BE2C (cell line): ENCODE data around the gene PKM.

Experiments used
- DNase-seq: peaks from one replicate; pipeline ENCODE4 v3.0.0-alpha.2; 2020
- H3K27me3 ChIP-seq: fragments of 250-450 bp; sonication (Bioruptor Pico); 2 replicates; pipeline ENCODE4 v1.5.1; 2020; ENCODE audit warnings: mild to moderate bottlenecking
- H3K36me3 ChIP-seq: fragments of 250-450 bp; sonication (Bioruptor Pico); 2 replicates; pipeline ENCODE4 v1.5.1; 2020; ENCODE audit warnings: mild to moderate bottlenecking
- H3K4me1 ChIP-seq: fragments of 250-450 bp; sonication (Bioruptor Pico); 2 replicates; pipeline ENCODE4 v1.5.1; 2020
- H3K4me3 ChIP-seq: 2 replicates; pipeline ENCODE4 v1.5.1; 2011; ENCODE audit warnings: low read depth, low read length
- H3K9me3 ChIP-seq: fragments of 250-450 bp; sonication (Bioruptor Pico); 2 replicates; pipeline ENCODE4 v1.5.1; 2020
- TF ChIP-seq, protein P1 (sequence below): IDR thresholded peaks from 2 replicates; pipeline ENCODE4 v1.5.1; 2012; ENCODE audit warnings: mild to moderate bottlenecking, low read depth, low read length

PKM gene

DNA sequence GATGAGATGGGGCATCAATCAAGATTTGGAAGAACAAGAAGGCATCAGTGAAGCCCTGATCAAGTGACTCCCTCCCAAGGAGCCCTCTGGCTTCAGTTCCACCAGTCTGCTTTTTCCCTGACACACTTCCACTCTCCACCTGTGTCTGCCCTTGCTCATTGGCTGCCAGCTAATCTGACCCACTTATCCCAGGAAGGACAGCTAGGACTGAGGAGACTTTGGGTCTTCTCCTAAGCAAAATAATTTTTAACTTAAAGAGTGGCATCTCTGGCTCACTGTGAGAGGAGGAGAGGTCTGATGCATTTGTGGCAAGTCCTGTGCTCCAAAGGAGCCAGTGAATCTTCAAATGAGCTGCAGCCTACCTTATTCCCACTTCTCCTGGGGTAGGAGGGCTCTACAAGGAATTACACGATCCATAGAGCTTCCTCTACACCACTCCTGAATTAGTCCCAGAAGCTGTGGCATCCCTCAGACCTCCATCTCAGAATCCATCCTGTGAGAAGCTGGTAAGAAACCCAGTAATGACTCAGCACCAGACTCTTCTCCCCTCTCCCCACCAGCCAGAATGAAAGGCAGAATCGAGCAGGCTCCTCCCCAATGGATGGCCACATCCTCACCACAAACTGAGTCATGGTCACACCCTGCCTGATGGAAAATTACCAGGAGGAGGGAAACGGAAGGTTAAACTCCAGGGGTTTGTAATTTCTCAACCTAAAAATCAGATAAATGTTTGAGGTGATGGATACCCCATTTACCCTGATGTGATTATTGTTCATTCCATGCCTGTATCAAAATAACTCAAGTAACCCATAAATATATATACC lies 6.3 kb upstream of the PKM start:
- Histone ChIP-seq H3K4me1 (peaks cover 14% of the 10 kb centered on the region), H3K27me3 (no peaks in the 10 kb centered on the region), H3K9me3 (no peaks in the 10 kb centered on the region), H3K4me3 (no peak overlapping the region), H3K36me3 (peaks cover 16% of the 10 kb centered on the region)
- DNase-seq, result peak; percentile 60
- TF ChIP-seq, protein P1, sequence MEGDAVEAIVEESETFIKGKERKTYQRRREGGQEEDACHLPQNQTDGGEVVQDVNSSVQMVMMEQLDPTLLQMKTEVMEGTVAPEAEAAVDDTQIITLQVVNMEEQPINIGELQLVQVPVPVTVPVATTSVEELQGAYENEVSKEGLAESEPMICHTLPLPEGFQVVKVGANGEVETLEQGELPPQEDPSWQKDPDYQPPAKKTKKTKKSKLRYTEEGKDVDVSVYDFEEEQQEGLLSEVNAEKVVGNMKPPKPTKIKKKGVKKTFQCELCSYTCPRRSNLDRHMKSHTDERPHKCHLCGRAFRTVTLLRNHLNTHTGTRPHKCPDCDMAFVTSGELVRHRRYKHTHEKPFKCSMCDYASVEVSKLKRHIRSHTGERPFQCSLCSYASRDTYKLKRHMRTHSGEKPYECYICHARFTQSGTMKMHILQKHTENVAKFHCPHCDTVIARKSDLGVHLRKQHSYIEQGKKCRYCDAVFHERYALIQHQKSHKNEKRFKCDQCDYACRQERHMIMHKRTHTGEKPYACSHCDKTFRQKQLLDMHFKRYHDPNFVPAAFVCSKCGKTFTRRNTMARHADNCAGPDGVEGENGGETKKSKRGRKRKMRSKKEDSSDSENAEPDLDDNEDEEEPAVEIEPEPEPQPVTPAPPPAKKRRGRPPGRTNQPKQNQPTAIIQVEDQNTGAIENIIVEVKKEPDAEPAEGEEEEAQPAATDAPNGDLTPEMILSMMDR, result no peak

DNA sequence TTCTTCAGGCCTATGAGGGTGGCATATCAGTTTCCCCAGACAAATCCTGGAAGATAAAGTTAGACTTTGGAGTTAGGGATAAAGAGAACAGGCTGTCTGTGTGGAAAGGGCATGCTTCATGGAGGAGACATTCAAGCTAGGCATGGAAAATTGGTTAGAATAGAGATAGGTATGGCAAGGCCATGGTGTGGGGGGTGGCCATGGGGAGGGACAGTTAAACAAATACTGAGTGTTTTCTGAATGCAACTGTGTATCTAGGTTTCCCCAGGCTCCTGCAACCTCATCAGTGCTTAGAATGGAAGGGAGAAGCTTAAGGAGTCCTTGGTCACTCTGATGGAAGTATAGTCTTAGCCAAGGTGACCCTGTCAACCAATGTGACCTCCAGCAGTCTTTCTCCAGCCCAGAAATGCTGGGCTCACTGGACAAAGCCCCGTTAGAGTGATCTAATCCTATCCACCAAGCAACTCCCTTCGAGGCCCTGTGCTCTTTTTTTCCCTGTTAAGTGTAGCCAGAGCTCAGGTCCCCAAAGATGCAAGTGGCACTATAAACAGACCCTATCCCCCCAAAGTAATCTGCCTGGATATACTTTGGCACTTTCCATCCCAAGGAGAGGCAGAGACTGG lies 5.5 kb upstream of the PKM start:
- DNase-seq, result no peak
- peaks cover 8% of the 10 kb centered on the region for H3K36me3 ChIP-seq
- H3K27me3 ChIP-seq, result no peaks in the 10 kb centered on the region
- TF ChIP-seq, protein P1, result no peak
- H3K9me3 ChIP-seq, result no peaks in the 10 kb centered on the region
- H3K4me1 ChIP-seq, result peaks cover 14% of the 10 kb centered on the region
- no peak overlapping the region for H3K4me3 ChIP-seq

DNA sequence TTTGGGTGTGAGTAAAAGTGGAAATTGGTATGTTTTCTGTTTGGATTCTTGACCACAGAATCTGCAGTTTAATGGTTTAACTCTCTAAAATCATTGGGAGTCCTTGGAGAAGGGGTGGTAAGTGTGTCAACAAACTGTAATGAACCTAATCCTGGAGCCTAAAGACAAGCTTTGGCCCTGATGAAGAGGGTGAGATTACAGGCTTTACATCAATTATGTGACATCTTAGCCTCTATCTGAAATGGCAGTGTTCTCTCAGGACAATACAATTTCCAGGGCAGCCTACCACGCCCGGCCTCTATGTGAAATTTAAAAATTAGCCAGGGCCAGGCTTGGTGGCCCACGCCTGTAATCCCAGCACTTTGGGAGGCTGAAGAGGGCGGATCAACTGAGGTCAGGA lies 4.3 kb upstream of the PKM start:
- DNase-seq, result no peak
- no peak overlapping the region for H3K4me3 ChIP-seq
- H3K9me3 ChIP-seq, result no peaks in the 10 kb centered on the region
- TF ChIP-seq, protein P1, result no peak
- H3K27me3 ChIP-seq, result no peaks in the 10 kb centered on the region
- 0 out of 2 replicates have a peak, but pooled peaks cover 3% of the 10 kb centered on the region for H3K36me3 ChIP-seq
- peaks cover 14% of the 10 kb centered on the region for H3K4me1 ChIP-seq

DNA sequence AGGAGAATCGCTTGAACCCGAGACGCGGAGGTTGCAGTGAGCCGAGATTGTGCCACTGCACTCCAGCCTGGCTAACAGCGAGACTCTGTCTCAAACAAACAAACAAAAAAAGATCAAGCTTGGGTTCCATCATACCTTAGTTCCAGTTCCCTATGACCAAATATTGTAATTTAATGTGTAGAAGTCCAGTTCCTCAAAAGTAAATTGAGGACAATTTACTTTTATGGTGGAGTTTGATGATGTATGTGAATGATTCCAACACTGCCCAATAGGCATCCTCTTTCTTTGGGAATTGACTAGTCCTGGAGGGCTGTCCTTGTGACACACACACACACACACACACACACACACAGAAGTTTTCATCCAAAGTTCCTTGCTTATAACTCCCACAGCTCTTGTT lies 2.8 kb upstream of the PKM start:
- H3K27me3 ChIP-seq, result no peaks in the 10 kb centered on the region
- TF ChIP-seq, protein P1, result no peak

DNA sequence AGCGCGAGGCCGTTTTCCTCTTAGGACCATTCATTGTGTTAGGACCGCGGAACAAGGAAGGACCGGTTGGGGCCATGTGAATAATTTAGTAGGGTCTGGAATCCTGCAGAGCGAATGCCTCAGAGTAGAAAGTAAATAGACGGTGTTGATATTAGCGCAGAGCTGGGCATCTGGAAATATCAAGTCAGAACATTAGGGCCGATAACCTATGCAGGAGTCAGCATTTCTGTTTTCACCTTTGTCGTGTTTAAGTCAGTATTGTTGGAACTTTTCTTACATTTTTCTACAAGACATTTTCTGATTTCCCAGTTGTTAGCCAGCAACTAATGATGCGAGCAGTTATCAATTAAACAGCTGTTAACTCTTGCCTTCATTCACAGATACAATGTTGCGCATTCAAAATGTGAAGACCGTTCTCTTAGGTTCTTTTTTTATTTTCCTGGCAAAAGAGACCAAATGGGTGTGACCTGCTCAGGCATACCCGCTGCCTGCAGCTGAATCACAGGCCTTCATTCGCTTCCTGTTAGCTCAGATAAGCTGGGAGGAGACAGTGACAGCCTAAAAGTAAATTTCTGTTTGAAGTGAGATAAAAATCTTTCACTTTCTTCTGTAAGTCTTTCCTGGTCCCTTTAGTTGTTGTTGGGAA lies 966 bp upstream of the PKM start:
- TF ChIP-seq, protein P1, result no peak
- Histone ChIP-seq H3K36me3 (peaks cover 12% of the 10 kb centered on the region), H3K27me3 (no peaks in the 10 kb centered on the region), H3K4me1 (peaks cover 11% of the 10 kb centered on the region), H3K9me3 (no peaks in the 10 kb centered on the region), H3K4me3 (peak overlapping the region; percentile 88)
- DNase-seq, result peak; percentile 42

More for the DNA sequence above, 2.8 kb upstream of the PKM start:
- peaks cover 14% of the 10 kb centered on the region for H3K4me1 ChIP-seq
- peaks cover 7% of the 10 kb centered on the region for H3K36me3 ChIP-seq
- no peak for DNase-seq
- H3K9me3 ChIP-seq, result no peaks in the 10 kb centered on the region
- no peak overlapping the region for H3K4me3 ChIP-seq
